ENCODE measurements around the gene XPO6. TPM values are rescaled to one million over a fixed set of nuclear protein-coding genes. Genes with fewer than 3 reads are reported as not detected.

Gene XPO6
- total RNA-seq, 1 experiment from 2014 or later: 106 TPM

DNA sequence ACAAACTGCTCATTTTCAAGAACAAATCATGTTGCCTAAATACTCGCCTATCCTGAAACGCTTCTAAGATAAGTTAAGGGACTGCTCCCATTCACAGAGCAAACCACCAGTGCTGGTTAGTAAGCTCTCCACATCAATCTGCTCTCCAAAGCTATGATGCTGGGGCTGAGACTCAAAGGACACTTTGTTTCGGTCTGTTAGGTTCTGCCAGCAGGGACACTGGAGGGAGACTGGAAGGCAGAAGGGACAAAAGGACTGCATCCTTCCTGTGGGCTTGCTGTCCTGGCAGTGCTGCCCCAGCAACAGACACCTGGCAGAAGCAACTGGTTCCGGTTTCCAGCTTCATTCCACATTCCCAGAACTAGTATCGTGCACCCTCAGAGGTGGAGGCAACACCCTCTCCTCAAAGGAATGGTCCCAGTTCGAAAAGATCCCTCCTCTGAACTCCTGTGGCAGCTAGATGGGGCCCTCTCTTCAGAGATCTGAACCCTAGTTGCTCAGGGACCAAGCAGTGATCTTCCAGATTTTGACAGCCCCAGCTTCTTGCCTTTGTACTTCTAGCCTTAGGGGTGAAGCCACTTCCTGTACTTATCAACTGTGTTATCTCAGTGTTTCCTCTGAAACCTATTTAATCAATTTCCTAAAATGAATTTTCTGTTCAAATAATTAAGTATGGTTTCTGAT, 74.9 kb downstream of the XPO6 start:
- ChIA-PET CTCF (no interaction called here), POLR2A (ENCODE audit: unreplicated experiment) (no interaction called here)
- no peak overlapping the region for H3K4me3 ChIP-seq (ENCODE audit: low read length)
- no peaks in the 10 kb centered on the region for H3K9me3 ChIP-seq (ENCODE audit: low read length)
- no peaks in the 10 kb centered on the region for H3K4me1 ChIP-seq (ENCODE audit: insufficient read depth, low read length)
- H3K79me2 ChIP-seq (ENCODE audit: low read length): 0 out of 2 replicates have a peak, but pooled peaks cover 12% of the 10 kb centered on the region
- no peaks in the 10 kb centered on the region for H3F3A ChIP-seq (ENCODE audit: low read length, unreplicated experiment)
- DNase-seq: no peak
- H3K27me3 ChIP-seq (ENCODE audit: low read length): no peaks in the 10 kb centered on the region
- H3K27ac ChIP-seq (ENCODE audit: low read length): no peak overlapping the region
- no peak overlapping the region for H3K4me2 ChIP-seq (ENCODE audit: low read length)
- H3K9ac ChIP-seq (ENCODE audit: low read length): no peak overlapping the region
- TF ChIP-seq EZH2 (IDR thresholded peaks at IDR 0.05; ENCODE audit: low read length, unreplicated experiment) (no peak), EZH2phosphoT487 (IDR thresholded peaks at IDR 0.05; ENCODE audit: borderline replicate concordance, low read length) (no peak)
- TF ChIP-seq, protein P1, sequence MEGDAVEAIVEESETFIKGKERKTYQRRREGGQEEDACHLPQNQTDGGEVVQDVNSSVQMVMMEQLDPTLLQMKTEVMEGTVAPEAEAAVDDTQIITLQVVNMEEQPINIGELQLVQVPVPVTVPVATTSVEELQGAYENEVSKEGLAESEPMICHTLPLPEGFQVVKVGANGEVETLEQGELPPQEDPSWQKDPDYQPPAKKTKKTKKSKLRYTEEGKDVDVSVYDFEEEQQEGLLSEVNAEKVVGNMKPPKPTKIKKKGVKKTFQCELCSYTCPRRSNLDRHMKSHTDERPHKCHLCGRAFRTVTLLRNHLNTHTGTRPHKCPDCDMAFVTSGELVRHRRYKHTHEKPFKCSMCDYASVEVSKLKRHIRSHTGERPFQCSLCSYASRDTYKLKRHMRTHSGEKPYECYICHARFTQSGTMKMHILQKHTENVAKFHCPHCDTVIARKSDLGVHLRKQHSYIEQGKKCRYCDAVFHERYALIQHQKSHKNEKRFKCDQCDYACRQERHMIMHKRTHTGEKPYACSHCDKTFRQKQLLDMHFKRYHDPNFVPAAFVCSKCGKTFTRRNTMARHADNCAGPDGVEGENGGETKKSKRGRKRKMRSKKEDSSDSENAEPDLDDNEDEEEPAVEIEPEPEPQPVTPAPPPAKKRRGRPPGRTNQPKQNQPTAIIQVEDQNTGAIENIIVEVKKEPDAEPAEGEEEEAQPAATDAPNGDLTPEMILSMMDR (conservative IDR thresholded peaks at IDR 0.05; ENCODE audit: low read depth, low read length): no peak
- no peak for ATAC-seq
- no peak overlapping the region for H2AFZ ChIP-seq (ENCODE audit: low read length)
- intact Hi-C loops (cut with micrococcal nuclease): no loop called here
- BruUV-seq (replicated peaks): no TSS peak
- H4K20me1 ChIP-seq (ENCODE audit: low read length): no peaks in the 10 kb centered on the region
- peaks cover 24% of the 10 kb centered on the region; the same call in 1 of the 2 replicates for H3K36me3 ChIP-seq (ENCODE audit: low read depth, low read length)
- no peaks in the 10 kb centered on the region for H3K9me2 ChIP-seq (replicated peaks; ENCODE audit: low read length)

DNA sequence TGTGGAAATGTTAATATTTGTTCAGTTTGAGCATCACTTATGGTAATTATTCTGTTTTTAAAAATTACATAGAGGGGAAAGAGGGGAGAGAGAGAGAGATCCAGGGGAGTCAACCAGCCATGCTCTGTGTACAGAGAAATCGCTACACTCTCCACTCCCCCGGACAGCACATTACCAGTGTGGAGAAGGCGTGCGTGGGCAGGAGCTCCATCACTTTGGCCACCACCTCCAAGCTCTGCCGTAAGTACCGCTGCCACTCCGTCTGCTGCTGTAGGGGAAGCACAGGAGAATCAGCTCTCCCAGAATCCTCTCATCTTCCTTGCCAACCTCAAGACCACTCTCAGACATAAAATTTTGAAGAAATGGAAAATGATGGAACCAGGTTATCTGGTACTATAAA, 78.1 kb downstream of the XPO6 start:
- Histone ChIP-seq H3K27ac (ENCODE audit: low read length) (no peak overlapping the region), H3K4me1 (ENCODE audit: insufficient read depth, low read length) (no peaks in the 10 kb centered on the region), H3K4me2 (ENCODE audit: low read length) (no peak overlapping the region), H3K9ac (ENCODE audit: low read length) (no peak overlapping the region), H3K79me2 (ENCODE audit: low read length) (0 out of 2 replicates have a peak, but pooled peaks cover 2% of the 10 kb centered on the region), H4K20me1 (ENCODE audit: low read length) (no peaks in the 10 kb centered on the region), H3K36me3 (ENCODE audit: low read depth, low read length) (peaks cover 32% of the 10 kb centered on the region), H3K9me3 (ENCODE audit: low read length) (no peaks in the 10 kb centered on the region), H3K9me2 (replicated peaks; ENCODE audit: low read length) (no peaks in the 10 kb centered on the region), H2AFZ (ENCODE audit: low read length) (no peak overlapping the region), H3K4me3 (ENCODE audit: low read length) (no peak overlapping the region), H3F3A (ENCODE audit: low read length, unreplicated experiment) (no peaks in the 10 kb centered on the region), H3K27me3 (ENCODE audit: low read length) (no peaks in the 10 kb centered on the region)
- no TSS peak for BruUV-seq (replicated peaks)
- ATAC-seq: no peak
- TF ChIP-seq EZH2phosphoT487 (IDR thresholded peaks at IDR 0.05; ENCODE audit: borderline replicate concordance, low read length) (no peak), EZH2 (IDR thresholded peaks at IDR 0.05; ENCODE audit: low read length, unreplicated experiment) (no peak)
- TF ChIP-seq, protein P1 (conservative IDR thresholded peaks at IDR 0.05; ENCODE audit: low read depth, low read length): no peak
- no peak for DNase-seq
- POLR2A ChIA-PET (ENCODE audit: unreplicated experiment): no interaction called here
- intact Hi-C loops (cut with micrococcal nuclease): no loop called here
- CTCF ChIA-PET: no interaction called here

DNA sequence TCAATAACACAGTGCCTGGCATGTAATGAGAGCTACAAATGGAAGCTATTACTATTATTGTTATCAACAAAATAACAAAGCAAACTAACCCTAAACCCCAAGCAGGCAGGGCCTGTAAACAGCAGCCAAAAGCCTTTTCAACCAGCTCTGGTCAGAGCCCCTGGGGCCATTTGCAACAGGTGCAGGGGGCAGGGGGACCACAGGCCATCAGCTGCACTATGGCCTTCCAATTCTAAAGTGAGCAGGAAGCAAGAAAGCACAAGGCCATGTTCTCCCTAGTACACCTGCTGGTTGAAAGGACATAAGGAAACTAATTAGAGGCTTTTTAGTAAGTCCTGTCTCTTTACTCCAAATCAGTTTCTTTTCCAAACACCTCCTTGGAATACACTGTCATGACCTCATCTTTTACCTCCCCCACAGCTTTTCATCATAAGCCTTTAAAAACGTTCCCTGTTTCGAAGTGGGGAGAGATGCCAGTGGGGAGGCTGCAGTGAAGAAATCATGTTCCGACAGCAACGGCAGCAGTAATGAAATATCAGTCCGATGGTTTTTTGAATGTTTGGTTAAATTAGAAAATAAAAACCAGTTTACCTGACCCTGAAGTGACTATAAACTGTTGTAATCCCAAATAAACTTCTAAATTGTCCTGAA, 79.9 kb downstream of the XPO6 start:
- BruUV-seq (replicated peaks): no TSS peak
- intact Hi-C loops (cut with micrococcal nuclease): no loop called here
- no peaks in the 10 kb centered on the region for H3K79me2 ChIP-seq (ENCODE audit: low read length)
- ChIA-PET CTCF (no interaction called here), POLR2A (ENCODE audit: unreplicated experiment) (no interaction called here)
- no peak for DNase-seq
- H3K9me3 ChIP-seq (ENCODE audit: low read length): no peaks in the 10 kb centered on the region
- peaks cover 29% of the 10 kb centered on the region for H3K36me3 ChIP-seq (ENCODE audit: low read depth, low read length)
- TF ChIP-seq, protein P1 (conservative IDR thresholded peaks at IDR 0.05; ENCODE audit: low read depth, low read length): no peak
- TF ChIP-seq EZH2 (IDR thresholded peaks at IDR 0.05; ENCODE audit: low read length, unreplicated experiment) (no peak), EZH2phosphoT487 (IDR thresholded peaks at IDR 0.05; ENCODE audit: borderline replicate concordance, low read length) (no peak)
- no peaks in the 10 kb centered on the region for H4K20me1 ChIP-seq (ENCODE audit: low read length)
- H2AFZ ChIP-seq (ENCODE audit: low read length): no peak overlapping the region
- H3K27ac ChIP-seq (ENCODE audit: low read length): no peak overlapping the region
- ATAC-seq: no peak
- no peak overlapping the region for H3K4me2 ChIP-seq (ENCODE audit: low read length)
- H3K9ac ChIP-seq (ENCODE audit: low read length): no peak overlapping the region
- H3K27me3 ChIP-seq (ENCODE audit: low read length): no peaks in the 10 kb centered on the region
- no peaks in the 10 kb centered on the region for H3K4me1 ChIP-seq (ENCODE audit: insufficient read depth, low read length)
- no peaks in the 10 kb centered on the region for H3F3A ChIP-seq (ENCODE audit: low read length, unreplicated experiment)
- no peaks in the 10 kb centered on the region for H3K9me2 ChIP-seq (replicated peaks; ENCODE audit: low read length)
- H3K4me3 ChIP-seq (ENCODE audit: low read length): no peak overlapping the region

Data from PC-3 (cell line).